Measurements from ENCODE around the gene FGF14. TPM values are rescaled to one million over a fixed set of nuclear protein-coding genes. Genes with fewer than 3 reads are reported as not detected.

The FGF14 gene
- total and polyA plus RNA-seq, 2 of the 4 experiments (the other 2 are of a cell fraction), result under 0.01 TPM; not detected in 1

GRCh38 chr13:102380012-102380411 is 21.8 kb downstream of the FGF14 start:
- Histone ChIP-seq H4K91ac (ENCODE audit: insufficient read depth, low read depth, low read length) (no peak overlapping the region), H3K14ac (replicated peaks; ENCODE audit: low read depth, low read length) (no peak overlapping the region), H4K20me1 (ENCODE audit: insufficient read depth, low read length) (no peaks in the 10 kb centered on the region), H3K4ac (ENCODE audit: low read depth, low read length) (no peak overlapping the region), H2BK120ac (ENCODE audit: low read depth, low read length) (no peak overlapping the region), H3K9ac (ENCODE audit: low read depth, low read length) (no peak overlapping the region), H2AK9ac (replicated peaks; ENCODE audit: low read depth, low read length, poor library complexity) (no peak overlapping the region), H2AK5ac (ENCODE audit: low read depth, low read length) (no peak overlapping the region), H4K5ac (ENCODE audit: low read depth, low read length) (no peak overlapping the region), H3K36me3 (ENCODE audit: control insufficient read depth, insufficient read depth, low read length) (no peaks in the 10 kb centered on the region), H3K4me3 (ENCODE audit: insufficient read depth, low read depth, low read length) (no peak overlapping the region), H2BK20ac (ENCODE audit: low read depth, low read length) (no peak overlapping the region), H2BK15ac (ENCODE audit: low read depth, low read length) (no peak overlapping the region), H3K27me3 (ENCODE audit: control insufficient read depth, insufficient read depth, low read length) (no peaks in the 10 kb centered on the region), H3K9me1 (ENCODE audit: insufficient read depth, low read length) (no peaks in the 10 kb centered on the region), H3K79me1 (ENCODE audit: low read depth in 1 of 2, low read length in 2 of 2) (no peaks in the 10 kb centered on the region), H3K18ac (ENCODE audit: low read depth, low read length) (no peak overlapping the region), H2AFZ (replicated peaks; ENCODE audit: low read length, poor library complexity) (no peak overlapping the region), H4K8ac (ENCODE audit: low read depth in 2 of 2, low read length in 2 of 2) (no peak overlapping the region), H3K56ac (ENCODE audit: extremely low read depth, insufficient read depth, low read length) (no peak overlapping the region), H3K23ac (ENCODE audit: low read depth, low read length) (no peak overlapping the region), H3K4me2 (ENCODE audit: low read depth, low read length) (no peak overlapping the region), H3K27ac (ENCODE audit: insufficient read depth, low read length) (no peak overlapping the region), H2BK5ac (ENCODE audit: low read depth, low read length, poor library complexity, severe bottlenecking) (no peak overlapping the region), H3K4me1 (ENCODE audit: control insufficient read depth, insufficient read depth, low read length) (no peaks in the 10 kb centered on the region), H3K9me3 (ENCODE audit: control insufficient read depth, insufficient read depth, low read length) (no peaks in the 10 kb centered on the region)
- intact Hi-C loops (cut with micrococcal nuclease) (no loop called here), in situ Hi-C loops (cut with MboI; ENCODE audit: low sequenced_read_pairs) (no loop called here), dilution Hi-C loops (cut with HindIII; ENCODE audit: low sequenced_read_pairs, unreplicated experiment) (no loop called here)
- DNase-seq (no peak), ATAC-seq (ENCODE audit: low read depth) (no peak)
- ChIA-PET CTCF (no interaction called here), POLR2A (ENCODE audit: unreplicated experiment) (no interaction called here)
- no peak for TF ChIP-seq CTCF (conservative IDR thresholded peaks at IDR 0.05; ENCODE audit: low read depth, low read length)
- no peak for TF ChIP-seq POLR2A (IDR thresholded peaks at IDR 0.05; ENCODE audit: low read depth, low read length)
- TF ChIP-seq NFE2L2 (IDR thresholded peaks at IDR 0.05; ENCODE audit: low read depth, low read length), result no peak
- TF ChIP-seq SMC3 (IDR thresholded peaks at IDR 0.05; ENCODE audit: low read depth, low read length), result no peak
- no peak for TF ChIP-seq ELK1 (IDR thresholded peaks at IDR 0.05; ENCODE audit: borderline replicate concordance, low read depth, low read length)
- TF ChIP-seq MAZ (IDR thresholded peaks at IDR 0.05; ENCODE audit: borderline replicate concordance, low read depth, low read length), result no peak
- no peak for TF ChIP-seq RAD21 (IDR thresholded peaks at IDR 0.05; ENCODE audit: low read length)
- TF ChIP-seq BHLHE40 (IDR thresholded peaks at IDR 0.05; ENCODE audit: low read depth, low read length), result no peak
- TF ChIP-seq FOS (IDR thresholded peaks at IDR 0.05; ENCODE audit: low read depth, low read length), result no peak
- no peak for TF ChIP-seq CEBPB (IDR thresholded peaks at IDR 0.05; ENCODE audit: low read depth, low read length)
- no peak for TF ChIP-seq MXI1 (IDR thresholded peaks at IDR 0.05; ENCODE audit: borderline replicate concordance, low read depth, low read length)
- no peak for TF ChIP-seq MAFK (IDR thresholded peaks at IDR 0.05; ENCODE audit: low read depth, low read length)
- TF ChIP-seq RFX5 (IDR thresholded peaks at IDR 0.05; ENCODE audit: low read depth, low read length), result no peak
- TF ChIP-seq RCOR1 (IDR thresholded peaks at IDR 0.05; ENCODE audit: insufficient replicate concordance, low read length), result no peak
- no peak for TF ChIP-seq CHD1 (IDR thresholded peaks at IDR 0.05; ENCODE audit: low read depth, low read length)
- TF ChIP-seq USF2 (IDR thresholded peaks at IDR 0.05; ENCODE audit: low read depth, low read length), result no peak
- no TSS peak for BruUV-seq (replicated peaks)
- WGBS, 2 experiments (ENCODE audit: extremely low coverage in 2 of 2, insufficient read length in 1 of 2), result 57% methylated on average over 1 of the region's 1 CpG; no CpG with 5 or more reads in 1 of the 2 experiments

Measured in IMR-90 (cell line).